HG03159 (cell line): ENCODE measurements around the gene CCDC134.
"Not testable (repeated sequence)": the region's sequence is repeated elsewhere in the genome, so short reads cannot be mapped to it uniquely, and the experiment has no call there.

Experiments used
- ATAC-seq: cut with Tn5 transposase; IDR thresholded peaks from one replicate; pipeline ENCODE4 v1.9.1; 2021; ENCODE audit warnings: mild to moderate bottlenecking, moderate library complexity; ENCODE audit not compliant: unreplicated experiment

CCDC134 gene

DNA sequence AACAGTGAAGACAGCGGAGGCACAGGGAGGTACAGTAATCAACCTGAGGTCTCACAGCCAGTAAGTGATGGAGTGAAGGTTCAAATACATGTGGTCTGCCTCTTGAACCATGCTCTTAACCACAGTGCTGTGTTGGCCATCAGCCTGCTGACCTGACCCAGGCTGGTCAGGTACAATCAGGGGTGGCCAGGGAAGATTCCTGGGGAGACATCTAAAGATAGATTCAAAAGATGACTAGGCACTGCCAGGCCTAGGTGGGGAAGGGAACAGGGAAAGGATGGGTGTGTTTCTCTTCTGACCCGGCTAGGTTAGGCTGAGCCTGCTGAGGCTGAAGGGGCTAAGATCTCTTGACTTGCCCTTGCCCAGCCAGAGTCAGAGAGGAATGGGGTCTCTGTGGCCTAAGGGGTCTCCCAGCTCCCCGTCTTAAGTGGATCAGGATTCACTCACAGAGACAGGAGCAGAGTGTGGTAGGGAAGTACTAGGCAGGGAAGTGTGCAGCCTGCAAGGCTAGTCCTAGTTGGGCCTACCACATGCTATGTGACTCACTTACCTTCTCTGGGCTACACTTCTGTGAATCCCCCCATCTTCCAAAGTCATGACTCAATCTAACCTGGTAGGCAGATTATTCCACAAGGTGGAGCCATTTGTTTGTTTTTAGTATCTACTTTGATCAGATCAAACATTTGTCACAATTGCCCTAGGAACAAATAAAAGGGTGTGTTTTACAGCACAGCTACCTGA lies 22.0 kb downstream of the CCDC134 start:
- ATAC-seq: no peak

DNA sequence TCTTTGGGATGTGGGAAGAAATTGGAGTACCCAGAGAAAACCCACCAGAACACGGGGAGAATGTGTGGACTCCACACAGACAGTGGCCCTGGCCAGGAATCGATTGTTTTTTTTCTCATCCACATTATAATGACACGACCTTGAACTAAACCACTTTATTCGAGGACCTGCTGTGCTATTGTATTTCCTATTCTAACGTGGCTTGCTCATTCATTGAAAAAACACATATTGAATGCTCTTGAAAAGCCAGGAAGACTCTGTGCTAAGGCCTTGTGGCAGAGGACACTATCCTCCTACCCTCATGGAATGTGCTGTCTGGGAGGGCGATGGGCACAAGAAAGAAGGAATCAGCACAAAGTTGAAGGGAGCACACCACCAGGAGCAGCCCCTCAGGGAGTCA lies 23.3 kb downstream of the CCDC134 start:
- ATAC-seq: no peak

GRCh38 chr22:41825376-41825775 lies 24.9 kb downstream of the CCDC134 start:
- no peak for ATAC-seq

DNA sequence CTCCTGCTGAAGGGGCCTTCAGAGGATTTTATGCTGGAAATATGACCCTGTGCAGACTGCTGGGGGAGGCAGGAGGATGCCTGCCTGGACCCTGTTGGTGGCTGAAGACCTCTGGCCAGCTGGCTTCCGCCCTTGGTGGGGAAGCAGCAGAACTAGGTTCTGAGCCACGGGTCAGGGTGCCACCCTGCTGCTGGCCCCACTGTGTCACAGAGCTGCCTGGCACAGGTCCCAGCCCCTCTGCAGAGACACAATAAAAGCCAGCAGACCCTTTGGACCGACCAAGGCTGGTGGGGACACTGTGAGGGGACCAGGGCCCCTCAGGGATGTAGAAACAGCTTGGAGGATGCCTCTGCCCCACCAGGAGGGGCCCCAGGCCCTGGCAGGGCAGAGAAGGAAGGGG lies 25.5 kb downstream of the CCDC134 start:
- ATAC-seq: no peak

- ATAC-seq: no peak
Observed at GRCh38 chr22:41826430-41827383, 26.2 kb downstream of the CCDC134 start.

DNA sequence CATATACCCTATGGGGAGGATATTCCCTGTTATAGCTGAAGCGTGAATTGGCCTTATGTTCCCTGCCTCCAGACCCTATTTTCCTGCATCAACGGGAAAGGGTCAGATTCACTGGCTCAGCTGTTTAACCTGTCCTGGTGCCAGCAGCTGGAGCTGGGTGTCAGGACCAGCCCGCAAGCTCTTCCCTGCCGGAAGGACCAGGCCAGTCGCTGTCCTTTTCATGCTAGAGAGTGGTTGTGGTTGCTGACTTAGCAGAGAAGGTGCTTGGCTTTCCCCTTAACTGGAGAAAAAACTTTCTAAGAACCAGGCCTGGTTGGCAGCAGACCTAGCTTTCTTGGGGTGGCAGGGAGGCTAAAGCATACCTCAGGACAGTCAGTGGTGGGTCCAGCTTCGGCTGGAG lies 27.2 kb downstream of the CCDC134 start:
- ATAC-seq: no peak

DNA sequence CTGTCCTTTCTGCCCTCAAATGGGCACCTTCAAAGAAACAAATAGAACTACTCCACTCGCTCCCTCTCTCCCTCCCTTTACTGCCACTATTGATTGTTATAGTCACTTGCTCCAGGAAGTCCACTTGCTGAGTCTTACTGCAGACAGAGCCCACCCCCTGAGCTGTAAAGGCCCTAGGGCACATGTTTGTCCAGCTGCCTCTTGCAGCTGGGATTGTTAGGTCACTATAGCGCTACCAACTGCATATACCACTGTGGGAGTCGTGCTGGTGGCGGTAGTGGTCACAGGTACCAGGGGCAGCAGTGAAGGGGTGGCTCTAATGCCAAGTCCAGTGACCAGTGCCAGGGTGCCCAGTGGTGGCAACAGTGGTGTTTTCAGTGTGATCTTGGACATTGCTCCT lies 28.0 kb downstream of the CCDC134 start:
- ATAC-seq: no peak

DNA sequence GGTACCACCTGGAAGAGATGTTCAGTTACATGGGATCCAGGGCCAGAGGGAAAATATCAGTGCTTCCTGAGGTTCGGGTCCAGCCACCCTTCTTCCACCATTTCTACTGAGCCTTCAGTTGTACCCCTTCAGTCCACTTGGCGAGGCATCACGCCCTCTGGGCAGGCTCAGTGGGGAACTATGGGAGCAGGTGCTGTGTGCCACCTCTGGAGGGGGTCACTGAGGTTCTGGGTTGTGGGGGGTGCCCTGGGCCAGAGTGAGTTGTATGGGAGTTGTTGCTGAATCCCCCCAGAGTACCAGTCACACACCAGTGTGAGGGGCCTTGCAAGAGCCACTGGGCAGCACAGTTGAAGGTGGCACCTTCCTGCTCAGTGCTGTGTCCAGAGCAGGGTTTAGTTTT lies 29.7 kb downstream of the CCDC134 start:
- no peak for ATAC-seq

- no peak for ATAC-seq
Observed at GRCh38 chr22:41831383-41831782, 30.9 kb downstream of the CCDC134 start.

GRCh38 chr22:41831828-41832552 lies 31.5 kb downstream of the CCDC134 start:
- no peak for ATAC-seq

DNA sequence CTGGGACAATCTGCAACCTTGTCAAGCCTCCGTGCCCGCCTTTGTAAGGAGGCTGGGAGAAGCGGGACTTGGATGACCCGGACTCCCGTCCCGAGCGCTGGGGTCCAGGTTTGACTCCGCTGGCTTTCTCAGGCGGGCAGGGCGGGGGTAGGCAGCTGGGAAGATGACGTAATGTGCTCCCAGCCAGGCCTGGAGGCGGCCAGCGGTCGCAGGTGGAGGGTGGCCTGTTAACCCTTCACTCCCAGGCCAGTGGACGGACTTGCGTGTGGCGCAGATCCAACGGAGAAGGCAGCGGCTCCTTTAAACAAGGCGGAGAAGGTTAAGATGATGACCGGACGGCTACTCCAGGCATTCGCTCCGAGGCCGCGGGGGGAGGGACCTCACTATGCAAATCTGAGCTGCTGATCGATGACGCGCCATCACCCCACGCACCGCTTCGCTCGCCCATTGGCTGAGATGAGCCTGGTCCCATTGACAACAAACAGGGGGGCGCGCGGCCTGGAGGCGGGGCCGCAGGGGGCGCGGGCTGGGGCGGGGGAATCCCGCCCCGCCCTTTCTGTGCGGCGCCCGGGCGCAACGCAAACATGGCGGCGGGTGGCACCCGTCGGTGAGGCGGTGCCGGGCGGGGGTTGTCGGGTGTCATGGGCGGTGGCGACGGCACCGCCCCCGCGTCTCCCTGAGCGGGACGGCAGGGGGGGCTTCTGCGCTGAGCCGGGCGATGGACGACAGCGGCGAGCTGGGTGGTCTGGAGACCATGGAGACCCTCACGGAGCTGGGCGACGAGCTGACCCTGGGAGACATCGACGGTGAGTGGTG lies 32.3 kb downstream of the CCDC134 start, which contains the start of gene SREBF2:
SREBF2 (plus strand) TSS at position 553 of the 816 bp plus-strand sequence; CDS start at position 719, 166 bp downstream.
- ATAC-seq: peak; percentile 87

DNA sequence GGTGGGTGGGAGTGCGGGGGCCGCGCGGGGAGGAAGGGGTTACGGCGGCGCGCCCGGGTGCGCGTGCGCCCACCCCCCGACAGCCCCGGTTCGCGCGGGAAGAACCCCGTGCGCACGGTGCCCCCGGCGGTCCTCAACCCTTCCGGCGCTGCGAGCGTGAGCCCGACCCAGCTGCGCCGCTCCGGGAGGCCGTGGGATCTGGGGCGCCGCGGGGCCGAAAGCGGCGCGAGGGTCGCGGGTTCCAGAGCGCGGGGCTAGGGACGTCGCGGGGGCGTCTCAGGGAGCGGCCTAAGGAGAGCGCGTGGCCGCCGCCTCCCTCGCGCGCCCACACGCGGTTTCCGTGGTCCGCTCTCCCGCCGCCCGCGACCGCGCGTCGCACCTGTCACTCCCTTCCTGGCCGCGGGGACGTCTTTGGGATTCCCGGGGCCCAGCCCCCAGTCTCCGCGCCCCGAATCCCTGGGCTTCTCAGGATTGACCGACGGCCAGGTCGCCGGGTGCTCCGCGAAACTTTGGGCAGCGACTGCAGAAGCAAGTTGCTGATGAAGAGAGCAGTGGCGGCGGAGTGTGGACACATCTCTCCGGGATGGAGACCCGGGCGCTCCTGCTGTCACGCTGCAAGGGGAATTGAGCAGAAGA lies 33.0 kb downstream of the CCDC134 start:
- peak; percentile 7 for ATAC-seq

GRCh38 chr22:41834005-41834944 lies 33.8 kb downstream of the CCDC134 start:
- no peak for ATAC-seq

GRCh38 chr22:41835462-41835861 lies 35.0 kb downstream of the CCDC134 start:
- not testable (repeated sequence) for ATAC-seq

- no peak for ATAC-seq
Observed at GRCh38 chr22:41836551-41836950, 36.1 kb downstream of the CCDC134 start.

GRCh38 chr22:41838842-41839618 lies 38.6 kb downstream of the CCDC134 start:
- no peak for ATAC-seq

GRCh38 chr22:41840216-41840615 lies 39.7 kb downstream of the CCDC134 start:
- no peak for ATAC-seq
